ENCODE data around the gene KLHDC9.

KLHDC9 gene

DNA sequence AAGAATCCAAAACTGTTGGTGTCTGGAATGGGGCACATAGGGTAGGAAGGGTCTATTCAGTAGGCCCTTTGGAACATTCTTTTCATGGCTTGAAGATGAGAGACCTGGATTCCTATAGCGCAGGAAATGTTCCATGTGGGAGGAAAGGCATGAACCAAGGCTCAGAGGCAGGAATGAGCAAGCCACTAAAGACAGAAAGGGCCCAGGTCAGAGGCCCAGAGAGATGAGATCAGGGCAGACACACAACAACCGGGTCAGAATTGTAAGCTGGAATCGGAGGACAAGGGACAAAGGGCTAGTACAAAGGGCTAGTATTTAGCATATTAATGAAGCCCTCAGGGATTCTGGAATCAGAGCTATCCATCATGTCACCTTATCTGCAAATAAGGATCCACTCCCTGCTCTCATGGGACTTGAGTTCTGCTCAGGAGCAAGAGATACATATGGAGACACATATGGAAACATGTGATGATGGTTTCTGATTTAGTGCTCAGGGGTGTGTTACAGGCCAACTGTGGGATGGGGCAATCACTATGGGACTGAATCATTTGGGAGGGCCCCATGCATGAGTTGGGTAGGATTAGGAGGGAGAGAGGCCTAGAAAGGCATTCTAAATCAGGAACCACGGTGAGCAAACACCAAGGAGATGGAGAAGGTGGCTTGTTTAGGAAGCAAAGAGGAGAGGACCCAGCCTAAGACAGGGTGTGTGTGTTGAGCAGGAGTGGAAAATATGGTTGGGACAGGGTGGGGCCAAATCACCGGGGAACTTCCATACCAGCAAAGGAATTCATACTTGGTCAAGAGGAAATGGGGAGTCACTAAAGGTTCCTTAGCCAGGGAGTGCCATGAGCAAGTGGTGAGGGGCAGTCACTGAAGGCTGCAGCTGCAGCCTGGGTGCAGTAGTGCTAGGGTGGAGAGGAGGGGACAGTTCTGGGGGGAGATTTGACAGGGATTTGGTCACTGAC is 17.4 kb upstream of the KLHDC9 start:
- H3K27me3 ChIP-seq (ENCODE audit: control insufficient read depth, insufficient read depth, low read length) = no peaks in the 10 kb centered on the region
- H3K36me3 ChIP-seq (ENCODE audit: control insufficient read depth, insufficient read depth, low read length) = no peaks in the 10 kb centered on the region
- no peaks in the 10 kb centered on the region for H3K79me2 ChIP-seq
- no peak overlapping the region for H3K4me3 ChIP-seq (ENCODE audit: low read depth, low read length)
- H2AFZ ChIP-seq = no peak overlapping the region
- no peak overlapping the region for H3K9ac ChIP-seq
- no peak overlapping the region for H3K4me2 ChIP-seq (ENCODE audit: low read length)
- H3K27ac ChIP-seq = no peak overlapping the region
- TF ChIP-seq, protein P1, sequence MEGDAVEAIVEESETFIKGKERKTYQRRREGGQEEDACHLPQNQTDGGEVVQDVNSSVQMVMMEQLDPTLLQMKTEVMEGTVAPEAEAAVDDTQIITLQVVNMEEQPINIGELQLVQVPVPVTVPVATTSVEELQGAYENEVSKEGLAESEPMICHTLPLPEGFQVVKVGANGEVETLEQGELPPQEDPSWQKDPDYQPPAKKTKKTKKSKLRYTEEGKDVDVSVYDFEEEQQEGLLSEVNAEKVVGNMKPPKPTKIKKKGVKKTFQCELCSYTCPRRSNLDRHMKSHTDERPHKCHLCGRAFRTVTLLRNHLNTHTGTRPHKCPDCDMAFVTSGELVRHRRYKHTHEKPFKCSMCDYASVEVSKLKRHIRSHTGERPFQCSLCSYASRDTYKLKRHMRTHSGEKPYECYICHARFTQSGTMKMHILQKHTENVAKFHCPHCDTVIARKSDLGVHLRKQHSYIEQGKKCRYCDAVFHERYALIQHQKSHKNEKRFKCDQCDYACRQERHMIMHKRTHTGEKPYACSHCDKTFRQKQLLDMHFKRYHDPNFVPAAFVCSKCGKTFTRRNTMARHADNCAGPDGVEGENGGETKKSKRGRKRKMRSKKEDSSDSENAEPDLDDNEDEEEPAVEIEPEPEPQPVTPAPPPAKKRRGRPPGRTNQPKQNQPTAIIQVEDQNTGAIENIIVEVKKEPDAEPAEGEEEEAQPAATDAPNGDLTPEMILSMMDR (IDR thresholded peaks at IDR 0.05) = no peak
- no peaks in the 10 kb centered on the region for H3K9me3 ChIP-seq (ENCODE audit: control insufficient read depth, low read length)
- no peaks in the 10 kb centered on the region for H3K4me1 ChIP-seq

DNA sequence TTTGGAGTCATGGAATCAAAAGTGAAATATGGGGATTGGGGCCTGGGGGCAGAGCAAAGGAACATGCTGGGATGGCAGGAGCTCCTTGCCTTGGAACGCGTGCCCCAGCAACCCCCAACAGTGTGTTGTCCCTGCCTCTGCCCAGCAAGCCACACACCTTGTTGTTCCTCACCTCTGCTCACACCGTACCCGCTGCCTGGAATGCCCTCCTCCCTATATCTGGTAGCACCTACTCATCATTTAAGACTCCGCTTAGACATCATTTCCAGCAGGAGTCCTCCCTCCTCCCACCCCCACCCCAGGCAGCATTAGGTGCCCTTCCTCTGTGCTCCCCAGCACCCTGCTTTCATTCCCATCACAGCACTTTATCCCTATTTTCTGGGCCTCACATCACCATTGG is 16.6 kb upstream of the KLHDC9 start:
- Histone ChIP-seq H3K4me3 (ENCODE audit: low read depth, low read length) (no peak overlapping the region), H3K4me2 (ENCODE audit: low read length) (no peak overlapping the region), H3K36me3 (ENCODE audit: control insufficient read depth, insufficient read depth, low read length) (no peaks in the 10 kb centered on the region), H3K27ac (no peak overlapping the region), H3K4me1 (no peaks in the 10 kb centered on the region), H3K9ac (no peak overlapping the region), H3K9me3 (ENCODE audit: control insufficient read depth, low read length) (no peaks in the 10 kb centered on the region), H3K27me3 (ENCODE audit: control insufficient read depth, insufficient read depth, low read length) (no peaks in the 10 kb centered on the region), H3K79me2 (no peaks in the 10 kb centered on the region), H2AFZ (no peak overlapping the region)
- TF ChIP-seq, protein P1 (IDR thresholded peaks at IDR 0.05) = no peak

DNA sequence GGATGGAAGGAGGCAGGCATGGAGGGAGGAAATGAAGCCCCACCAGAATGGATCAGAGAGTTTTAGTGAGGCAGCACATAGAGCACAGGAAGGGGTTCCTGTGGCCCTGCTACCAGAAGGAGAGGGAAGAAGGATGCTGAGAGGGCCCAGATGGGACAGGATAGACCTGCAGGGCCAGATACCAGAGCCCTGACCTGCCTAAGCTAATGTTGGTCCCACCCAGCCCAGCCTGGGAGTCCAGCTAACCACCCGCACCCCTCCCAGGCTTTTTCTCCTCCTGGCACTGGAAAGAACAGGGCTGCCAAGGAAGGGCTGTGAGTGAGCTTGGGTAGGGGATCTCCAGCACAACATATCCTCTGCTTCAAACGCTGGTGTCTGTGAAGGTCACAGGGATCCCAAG is 15.7 kb upstream of the KLHDC9 start:
- no peak overlapping the region for H3K4me2 ChIP-seq (ENCODE audit: low read length)
- H3K79me2 ChIP-seq = no peaks in the 10 kb centered on the region
- no peak overlapping the region for H3K27ac ChIP-seq
- H3K27me3 ChIP-seq (ENCODE audit: control insufficient read depth, insufficient read depth, low read length) = no peaks in the 10 kb centered on the region
- no peak overlapping the region for H3K4me3 ChIP-seq (ENCODE audit: low read depth, low read length)
- TF ChIP-seq, protein P1 (IDR thresholded peaks at IDR 0.05) = no peak
- H3K9me3 ChIP-seq (ENCODE audit: control insufficient read depth, low read length) = no peaks in the 10 kb centered on the region
- no peaks in the 10 kb centered on the region for H3K4me1 ChIP-seq
- no peak overlapping the region for H2AFZ ChIP-seq
- no peaks in the 10 kb centered on the region for H3K36me3 ChIP-seq (ENCODE audit: control insufficient read depth, insufficient read depth, low read length)
- no peak overlapping the region for H3K9ac ChIP-seq

DNA sequence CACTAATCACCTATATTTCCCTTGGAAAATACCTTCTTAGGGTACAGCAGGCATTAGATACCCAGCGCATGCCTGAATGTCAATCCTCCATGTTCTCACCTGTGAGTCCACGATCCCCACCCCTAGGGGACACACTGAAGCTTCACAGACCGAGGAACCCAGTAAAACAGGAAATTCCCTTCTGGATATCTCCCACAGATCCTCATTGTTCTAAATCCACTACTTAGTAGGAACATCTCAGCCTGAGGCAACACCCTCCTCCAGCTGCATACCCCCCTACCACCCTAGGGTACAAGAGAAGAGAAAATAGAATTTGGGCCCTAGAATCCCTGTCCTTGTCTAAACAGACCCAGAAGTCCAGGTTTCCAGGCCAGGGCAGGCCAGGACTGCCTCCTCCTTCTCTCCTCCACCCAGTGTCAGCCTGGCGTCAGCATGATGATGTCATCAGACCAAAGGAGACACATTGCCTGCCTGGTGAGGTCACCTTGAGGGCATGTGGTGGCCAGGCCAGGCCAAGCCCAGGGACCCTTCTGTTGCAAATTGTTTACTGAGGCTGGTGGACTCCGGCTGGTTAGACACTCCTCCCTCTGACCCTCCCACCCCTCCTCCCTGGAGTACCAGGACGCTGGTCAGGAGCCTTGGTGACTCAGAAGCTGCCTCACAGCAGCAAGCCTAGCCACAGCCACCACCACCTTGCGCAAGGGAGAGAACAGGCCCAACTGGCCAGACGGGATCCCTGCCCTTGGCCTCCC is 15.0 kb upstream of the KLHDC9 start:
- no peak overlapping the region for H3K27ac ChIP-seq
- H3K4me1 ChIP-seq = no peaks in the 10 kb centered on the region
- no peaks in the 10 kb centered on the region for H3K79me2 ChIP-seq
- no peak overlapping the region for H3K4me2 ChIP-seq (ENCODE audit: low read length)
- H3K4me3 ChIP-seq (ENCODE audit: low read depth, low read length) = no peak overlapping the region
- H3K36me3 ChIP-seq (ENCODE audit: control insufficient read depth, insufficient read depth, low read length) = no peaks in the 10 kb centered on the region
- no peak overlapping the region for H3K9ac ChIP-seq
- no peaks in the 10 kb centered on the region for H3K9me3 ChIP-seq (ENCODE audit: control insufficient read depth, low read length)
- no peaks in the 10 kb centered on the region for H3K27me3 ChIP-seq (ENCODE audit: control insufficient read depth, insufficient read depth, low read length)
- TF ChIP-seq, protein P1 (IDR thresholded peaks at IDR 0.05) = no peak
- no peak overlapping the region for H2AFZ ChIP-seq
